HG02884 (cell line): ENCODE results near the gene STK33.
"Not testable (repeated sequence)": the region's sequence is repeated elsewhere in the genome, so short reads cannot be mapped to it uniquely, and the experiment has no call there.

Source experiments
- ATAC-seq: cut with Tn5 transposase; IDR thresholded peaks from one replicate; pipeline ENCODE4 v1.9.1; 2021; ENCODE audit warnings: mild to moderate bottlenecking, moderate library complexity; ENCODE audit not compliant: unreplicated experiment

STK33 gene

GRCh38 chr11:8545698-8546366 is 48.2 kb downstream of the STK33 start:
- ATAC-seq = no peak

GRCh38 chr11:8544807-8545206 is 49.2 kb downstream of the STK33 start:
- no peak for ATAC-seq

- no peak for ATAC-seq
Observed at GRCh38 chr11:8543278-8543677, 50.8 kb downstream of the STK33 start.

GRCh38 chr11:8541448-8541847 is 52.6 kb downstream of the STK33 start:
- ATAC-seq = no peak

GRCh38 chr11:8533332-8533731 is 60.7 kb downstream of the STK33 start:
- peak; percentile 61 for ATAC-seq

GRCh38 chr11:8532475-8532874 is 61.6 kb downstream of the STK33 start:
- ATAC-seq = peak; percentile 77

- ATAC-seq = no peak
Observed at GRCh38 chr11:8531982-8532381, 62.0 kb downstream of the STK33 start.

GRCh38 chr11:8531312-8531711 is 62.7 kb downstream of the STK33 start:
- ATAC-seq = no peak

GRCh38 chr11:8527939-8528338 is 66.1 kb downstream of the STK33 start:
- no peak for ATAC-seq

- no peak for ATAC-seq
Observed at GRCh38 chr11:8523396-8523795, 70.6 kb downstream of the STK33 start.

GRCh38 chr11:8512547-8512946 is 81.5 kb downstream of the STK33 start:
- no peak for ATAC-seq

GRCh38 chr11:8503910-8504364 is 90.1 kb downstream of the STK33 start:
- no peak for ATAC-seq

- ATAC-seq = no peak
Observed at GRCh38 chr11:8501836-8502235, 92.2 kb downstream of the STK33 start.

GRCh38 chr11:8488395-8488794 is 105.6 kb downstream of the STK33 start:
- ATAC-seq = no peak

- ATAC-seq = no peak
Observed at GRCh38 chr11:8487261-8487660, 106.8 kb downstream of the STK33 start.

GRCh38 chr11:8484251-8484650 is 109.8 kb downstream of the STK33 start:
- no peak for ATAC-seq

GRCh38 chr11:8480858-8481257 is 113.2 kb downstream of the STK33 start:
- ATAC-seq = no peak

- peak; percentile 95 for ATAC-seq
Observed at GRCh38 chr11:8477680-8478079, 116.3 kb downstream of the STK33 start.

GRCh38 chr11:8477151-8477550 is 116.9 kb downstream of the STK33 start:
- ATAC-seq = no peak

GRCh38 chr11:8467806-8468205 is 126.2 kb downstream of the STK33 start:
- ATAC-seq = not testable (repeated sequence)

- not testable (repeated sequence) for ATAC-seq
Observed at GRCh38 chr11:8467356-8467755, 126.7 kb downstream of the STK33 start.

GRCh38 chr11:8466884-8467283 is 127.1 kb downstream of the STK33 start:
- ATAC-seq = not testable (repeated sequence)
